GM23248 (cell line): ENCODE data around the gene GTF3C5.

Source experiments
- EZH2 ChIP-seq: fragments of 200-600 bp; sonication (generic); IDR thresholded peaks from 2 replicates; pipeline ENCODE4 v1.6.1; 2018; ENCODE audit warnings: antibody characterized with exemption, mild to moderate bottlenecking; ENCODE audit not compliant: insufficient read depth, poor library complexity, severe bottlenecking
- EZH2phosphoT487 ChIP-seq: fragments of 200-600 bp; sonication (generic); IDR thresholded peaks from 2 replicates; pipeline ENCODE4 v1.6.1; 2018; ENCODE audit warnings: antibody characterized with exemption, moderate library complexity, mild to moderate bottlenecking, low read depth; ENCODE audit not compliant: insufficient read depth

DNA sequence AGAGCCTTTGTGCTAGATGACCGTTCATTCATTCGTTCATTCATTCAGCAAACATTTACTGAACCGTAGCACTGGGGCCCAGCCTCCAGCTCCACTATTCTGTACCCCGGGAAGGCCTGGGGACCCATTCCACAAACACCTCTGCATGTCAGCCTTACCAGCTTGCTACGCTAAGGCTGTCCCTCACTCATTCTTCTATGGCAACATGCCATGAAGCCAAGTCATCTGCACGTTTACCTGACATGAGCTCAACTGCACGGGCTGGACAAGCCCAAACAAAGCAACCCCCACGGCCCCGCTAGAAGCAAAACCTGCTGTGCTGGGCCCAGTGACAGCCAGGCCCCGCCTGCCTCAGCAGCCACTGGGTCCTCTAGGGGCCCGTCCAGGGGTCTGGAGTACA is 37.0 kb downstream of the GTF3C5 start:
- TF ChIP-seq EZH2phosphoT487 = no peak
- TF ChIP-seq EZH2 = no peak
